Nucleus accumbens (tissue), 56 donors: ENCODE results near the gene RASAL2.
A peak's percentile ranks its signal among the peaks of the same experiment; 100 is the strongest.
"Not testable (repeated sequence)": the region's sequence is repeated elsewhere in the genome, so short reads cannot be mapped to it uniquely, and the experiment has no call there.

ENCODE experiments used
- DNase-seq, 56 donors: peaks; one replicate each; lab custom pipeline; 2025; lab: John Stamatoyannopoulos, UW

RASAL2 gene

GRCh38 chr1:178218550-178218949, 124.6 kb downstream of the RASAL2 start:
- no peak for DNase-seq

- no peak for DNase-seq
Observed at GRCh38 chr1:178220094-178220493, 126.2 kb downstream of the RASAL2 start.

- DNase-seq = no peak
Observed at GRCh38 chr1:178223289-178223688, 129.4 kb downstream of the RASAL2 start.

GRCh38 chr1:178224358-178224757, 130.5 kb downstream of the RASAL2 start:
- DNase-seq = no peak

- DNase-seq = no peak
Observed at GRCh38 chr1:178230881-178231409, 137.0 kb downstream of the RASAL2 start.

GRCh38 chr1:178232108-178232507, 138.2 kb downstream of the RASAL2 start:
- no peak for DNase-seq

- no peak for DNase-seq
Observed at GRCh38 chr1:178232949-178233348, 139.0 kb downstream of the RASAL2 start.

GRCh38 chr1:178237121-178237520, 143.2 kb downstream of the RASAL2 start:
- no peak for DNase-seq

GRCh38 chr1:178238722-178239510, 145.0 kb downstream of the RASAL2 start:
- no peak for DNase-seq

GRCh38 chr1:178241057-178241456, 147.2 kb downstream of the RASAL2 start:
- no peak for DNase-seq

- DNase-seq = no peak
Observed at GRCh38 chr1:178241837-178242236, 147.9 kb downstream of the RASAL2 start.

GRCh38 chr1:178243119-178243518, 149.2 kb downstream of the RASAL2 start:
- peak in 7 of 56 donors; percentile 2 to 22 (median 6) for DNase-seq

- no peak for DNase-seq
Observed at GRCh38 chr1:178243890-178244289, 150.0 kb downstream of the RASAL2 start.

- not testable (repeated sequence) for DNase-seq
Observed at GRCh38 chr1:178248284-178248683, 154.4 kb downstream of the RASAL2 start.

- DNase-seq = not testable (repeated sequence)
Observed at GRCh38 chr1:178253581-178253980, 159.7 kb downstream of the RASAL2 start.

GRCh38 chr1:178254433-178254832, 160.5 kb downstream of the RASAL2 start:
- no peak for DNase-seq

- DNase-seq = no peak
Observed at GRCh38 chr1:178258536-178258935, 164.6 kb downstream of the RASAL2 start.

GRCh38 chr1:178262120-178262500, 168.2 kb downstream of the RASAL2 start:
- DNase-seq = no peak

- DNase-seq = no peak
Observed at GRCh38 chr1:178263341-178263740, 169.4 kb downstream of the RASAL2 start.

- DNase-seq = no peak
Observed at GRCh38 chr1:178266113-178266512, 172.2 kb downstream of the RASAL2 start.

- no peak for DNase-seq
Observed at GRCh38 chr1:178266619-178267066, 172.7 kb downstream of the RASAL2 start.

- no peak for DNase-seq
Observed at GRCh38 chr1:178267646-178268094, 173.8 kb downstream of the RASAL2 start.
